Measurements from ENCODE around the gene CCL2.

Gene CCL2

DNA sequence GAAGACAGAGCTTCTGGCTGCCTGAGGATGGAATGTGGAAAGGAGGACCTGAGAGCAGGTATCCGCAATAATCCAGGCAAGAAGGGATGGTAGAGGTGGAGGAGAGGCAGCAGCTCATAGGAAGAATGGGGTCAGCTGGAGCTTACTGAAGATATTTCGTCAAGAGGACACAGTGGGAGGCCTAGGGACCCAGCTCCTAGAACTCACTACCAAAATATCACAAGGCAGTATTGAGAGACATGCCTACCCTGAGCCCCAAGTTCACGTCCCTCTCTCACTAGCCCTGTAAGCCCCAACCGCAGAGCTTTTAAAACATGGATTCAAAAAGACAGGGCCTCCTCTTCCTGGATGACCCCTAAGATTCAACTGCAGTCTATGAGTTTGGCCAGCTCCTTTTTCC, 50.0 kb downstream of the CCL2 start:
- no peaks in the 10 kb centered on the region for H3K9me3 ChIP-seq (ENCODE audit: control insufficient read depth in 5 of 5, low read length in 5 of 5)
- H3K4me1 ChIP-seq (ENCODE audit: control insufficient read depth in 5 of 5, insufficient read depth in 5 of 5, low read length in 5 of 5) = peaks cover 3 to 54% (median 32%) of the 10 kb centered on the region in 5 donors
- no peaks in the 10 kb centered on the region for H3K36me3 ChIP-seq (ENCODE audit: control insufficient read depth in 5 of 5, insufficient read depth in 5 of 5, low read length in 5 of 5)
- no peak overlapping the region for H3K4me3 ChIP-seq (ENCODE audit: low read depth in 1 of 5, low read length in 5 of 5)
- H3K27me3 ChIP-seq (ENCODE audit: control insufficient read depth in 5 of 5, insufficient read depth in 4 of 5, low read length in 5 of 5) = no peaks in the 10 kb centered on the region
- H3K9ac ChIP-seq (ENCODE audit: low read length in 5 of 5) = no peak overlapping the region
- H3K27ac ChIP-seq (ENCODE audit: low read depth, low read length) = no peak overlapping the region

DNA sequence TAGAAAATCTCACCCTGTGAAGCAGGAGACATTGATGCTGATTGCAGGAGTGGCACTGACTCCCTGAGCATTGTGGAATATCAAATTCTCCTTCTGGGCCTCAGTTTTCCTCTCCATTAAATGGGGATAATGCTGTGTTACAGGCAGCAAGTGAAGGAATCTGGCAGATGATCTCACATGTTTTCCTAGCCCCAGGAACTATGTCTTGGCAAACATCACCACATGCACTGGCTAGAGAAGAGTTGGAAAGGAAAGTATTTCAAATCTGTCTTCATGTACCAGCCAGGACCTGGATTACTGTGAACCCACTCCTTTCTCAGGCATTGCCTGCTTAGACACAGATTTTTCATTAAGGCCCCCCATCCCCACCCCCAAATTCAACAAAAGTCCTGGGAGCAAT, 50.5 kb downstream of the CCL2 start:
- no peaks in the 10 kb centered on the region for H3K36me3 ChIP-seq (ENCODE audit: control insufficient read depth in 5 of 5, insufficient read depth in 5 of 5, low read length in 5 of 5)
- no peak overlapping the region for H3K9ac ChIP-seq (ENCODE audit: low read length in 5 of 5)
- H3K4me3 ChIP-seq (ENCODE audit: low read depth in 1 of 5, low read length in 5 of 5) = no peak overlapping the region
- no peaks in the 10 kb centered on the region for H3K27me3 ChIP-seq (ENCODE audit: control insufficient read depth in 5 of 5, insufficient read depth in 4 of 5, low read length in 5 of 5)
- H3K9me3 ChIP-seq (ENCODE audit: control insufficient read depth in 5 of 5, low read length in 5 of 5) = no peaks in the 10 kb centered on the region
- H3K27ac ChIP-seq (ENCODE audit: low read depth, low read length) = no peak overlapping the region
- peaks cover 3 to 49% (median 32%) of the 10 kb centered on the region in 5 donors for H3K4me1 ChIP-seq (ENCODE audit: control insufficient read depth in 5 of 5, insufficient read depth in 5 of 5, low read length in 5 of 5)

DNA sequence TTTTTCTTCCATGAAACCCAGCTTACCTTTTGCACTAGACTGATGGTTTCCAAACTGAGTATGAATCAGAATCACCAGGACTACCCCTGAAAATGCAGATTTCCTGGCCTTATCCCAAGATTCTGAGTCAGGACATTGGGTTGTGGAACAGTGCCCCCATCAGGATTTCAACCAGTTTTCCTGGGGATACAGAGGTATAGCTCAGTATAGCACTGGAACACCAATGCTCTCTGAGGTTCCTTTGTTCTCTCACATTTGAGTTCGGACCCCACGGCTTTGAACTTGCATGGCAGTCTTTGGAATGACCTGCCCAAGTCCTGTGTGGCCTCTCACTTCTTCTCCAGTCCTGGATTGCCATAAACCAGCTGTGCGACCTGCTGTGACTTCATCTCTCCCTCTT, 51.4 kb downstream of the CCL2 start:
- Histone ChIP-seq H3K9me3 (ENCODE audit: control insufficient read depth in 5 of 5, low read length in 5 of 5) (no peaks in the 10 kb centered on the region), H3K9ac (ENCODE audit: low read length in 5 of 5) (no peak overlapping the region), H3K36me3 (ENCODE audit: control insufficient read depth in 5 of 5, insufficient read depth in 5 of 5, low read length in 5 of 5) (no peaks in the 10 kb centered on the region), H3K27ac (ENCODE audit: low read depth, low read length) (no peak overlapping the region), H3K4me3 (ENCODE audit: low read depth in 1 of 5, low read length in 5 of 5) (no peak overlapping the region), H3K4me1 (ENCODE audit: control insufficient read depth in 5 of 5, insufficient read depth in 5 of 5, low read length in 5 of 5) (peaks cover 0 to 43% (median 26%) of the 10 kb centered on the region in 5 donors), H3K27me3 (ENCODE audit: control insufficient read depth in 5 of 5, insufficient read depth in 4 of 5, low read length in 5 of 5) (no peaks in the 10 kb centered on the region)
